AG08395 (cell line): Measurements from ENCODE around the gene NECTIN1.

Experiments
- DNase-seq: peaks from one replicate; pipeline ENCODE4 v3.0.0; 2012; ENCODE audit warnings: mixed read lengths, low spot score

NECTIN1 gene

DNA sequence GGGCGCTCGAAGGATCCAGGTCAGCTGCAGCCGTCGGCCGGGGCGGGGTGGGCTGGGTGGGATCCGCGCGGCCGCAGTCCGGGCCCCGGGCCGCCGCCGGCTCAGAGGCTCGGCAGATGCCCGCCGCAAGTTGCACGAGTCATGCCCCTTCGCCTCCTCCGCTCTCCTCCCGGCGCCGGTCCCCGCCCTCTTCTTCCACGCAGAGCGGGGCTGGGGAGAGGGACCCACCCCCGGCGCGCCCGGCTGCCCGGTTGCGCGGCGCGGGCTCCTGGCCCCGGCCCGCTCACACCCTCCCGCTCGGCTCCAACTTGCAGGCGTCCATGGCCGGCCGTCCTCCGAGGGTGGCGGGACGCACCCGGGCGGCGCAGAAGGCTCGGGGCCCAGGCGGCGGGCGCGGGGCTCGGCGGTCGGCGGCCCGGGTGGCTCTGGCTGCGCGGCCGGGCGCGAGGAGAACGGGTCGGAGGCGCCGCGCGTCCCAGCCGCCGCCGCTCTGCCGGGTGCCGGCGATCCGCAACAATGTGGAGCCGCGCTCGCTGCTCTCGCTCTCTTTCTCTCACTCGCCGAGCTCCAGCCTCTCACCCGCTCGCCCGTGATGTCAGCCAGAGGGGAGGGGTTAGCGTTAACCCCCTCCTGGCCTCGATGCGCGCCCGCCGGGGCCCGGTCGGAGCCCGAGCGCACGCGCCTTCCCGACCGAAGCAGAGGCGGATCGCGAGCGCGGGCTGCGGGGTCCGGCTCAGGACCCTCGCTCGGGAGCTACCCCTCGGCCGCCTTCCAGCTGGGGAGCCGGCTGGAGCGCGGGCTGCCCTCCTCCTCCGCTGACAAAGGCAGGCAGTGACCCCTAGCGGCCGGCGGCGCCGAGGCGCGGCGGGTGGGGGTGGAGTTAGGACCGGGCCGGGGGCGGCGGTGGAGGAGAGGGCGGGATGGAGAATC, at the start of gene NECTIN1:
NECTIN1 (minus strand) TSS at position 550 of the 930 bp plus-strand sequence. CDS start 647 bp downstream, outside the sequence.
- peak; percentile 92 for DNase-seq

GRCh38 chr11:119778391-119779194, 49.6 kb upstream of the NECTIN1 start:
- DNase-seq: no peak

DNA sequence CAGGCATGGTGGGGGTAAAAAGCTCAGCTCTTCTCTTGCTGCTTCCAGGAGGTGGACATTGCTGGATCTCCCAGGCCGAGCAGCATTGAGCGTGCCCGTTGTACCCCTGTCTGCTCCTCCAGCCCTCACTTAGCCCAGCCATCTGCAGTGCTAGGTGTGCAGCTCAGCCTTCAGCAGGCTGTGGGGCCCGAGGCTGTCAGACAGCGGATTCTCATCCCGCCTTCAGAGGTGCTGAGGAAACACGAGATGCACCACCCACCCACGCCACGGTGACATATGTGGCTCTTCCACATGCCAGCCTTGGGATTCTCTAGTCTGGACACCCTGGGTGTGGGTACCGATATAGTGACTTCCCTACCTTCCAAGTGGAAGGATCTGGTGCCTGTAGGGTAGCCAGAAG, 48.9 kb upstream of the NECTIN1 start:
- no peak for DNase-seq

DNA sequence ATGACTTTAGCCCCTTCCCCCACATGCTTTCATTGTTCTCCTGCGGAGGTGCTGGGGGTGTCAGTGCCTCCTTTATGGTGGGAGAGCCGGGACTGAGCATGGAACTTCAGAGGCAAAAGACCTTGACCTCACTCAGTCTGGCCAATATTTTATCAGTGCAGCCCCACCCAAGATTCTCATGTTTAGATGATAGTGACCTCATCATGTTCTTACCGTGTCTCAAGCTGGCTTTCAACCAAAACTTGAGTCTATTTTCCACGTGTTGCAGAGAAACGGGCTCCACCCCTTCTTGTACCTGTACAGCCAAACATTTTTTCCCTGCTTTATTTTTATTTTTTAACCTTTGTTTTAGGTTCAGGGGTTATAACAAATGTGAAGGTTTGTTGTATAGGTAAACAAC, 47.7 kb upstream of the NECTIN1 start:
- DNase-seq: no peak

DNA sequence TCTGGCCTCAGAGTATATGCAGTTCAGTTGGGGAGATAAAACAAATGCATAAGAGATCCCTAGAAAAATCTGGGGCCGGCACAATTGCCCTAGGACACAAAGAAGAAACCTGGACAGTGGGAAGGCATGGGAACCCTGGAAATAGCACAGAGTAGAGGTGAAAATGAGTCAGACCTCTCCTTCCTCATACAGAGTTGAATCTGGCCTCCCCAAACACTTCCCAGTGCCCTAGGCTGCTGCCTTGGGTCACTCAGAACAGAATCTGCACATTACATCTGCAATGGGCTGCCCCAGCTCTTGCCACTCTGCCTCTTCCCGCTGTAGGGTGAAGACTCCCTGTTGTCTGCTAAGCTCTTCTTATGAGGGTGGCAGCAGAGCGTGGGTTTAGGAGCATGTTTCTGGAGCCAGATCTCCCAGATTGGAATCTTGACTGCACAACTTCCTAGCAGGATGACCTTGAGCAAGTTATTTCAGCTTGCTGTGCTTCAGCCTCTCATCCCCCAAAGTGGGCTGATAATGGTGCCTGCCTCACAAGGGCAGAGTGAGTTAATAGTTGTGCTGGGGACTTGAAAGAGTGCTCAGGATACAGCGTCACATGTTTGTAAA, 47.1 kb upstream of the NECTIN1 start:
- no peak for DNase-seq

DNA sequence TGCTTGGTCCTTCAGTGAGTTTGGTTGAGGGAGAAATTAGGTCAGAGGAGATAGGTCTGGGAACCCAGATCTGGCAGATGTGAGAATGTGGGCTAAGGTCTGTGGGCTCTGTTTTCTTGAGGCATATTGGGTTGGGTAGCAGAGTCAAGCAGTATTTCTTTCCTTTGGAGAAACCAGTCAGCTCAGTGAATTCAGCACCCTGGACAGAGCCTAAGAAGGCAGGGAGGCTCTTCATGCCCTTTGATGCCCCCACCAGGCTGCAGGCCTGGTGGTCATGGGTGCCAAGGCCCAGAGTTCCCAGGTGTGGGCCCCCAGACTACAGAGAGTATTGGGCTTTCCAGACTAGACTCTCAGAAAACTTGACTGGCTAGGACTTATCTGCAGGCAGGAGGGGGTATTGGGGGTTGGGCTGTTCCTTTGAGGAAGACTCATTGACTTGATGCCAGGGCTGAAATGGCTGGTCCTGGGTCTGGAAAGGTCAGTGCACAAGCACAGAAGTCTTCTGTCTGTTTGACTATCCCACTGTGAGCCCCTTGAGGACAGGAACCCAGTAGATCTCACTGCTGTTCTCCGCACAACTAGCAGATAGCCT, 45.3 kb upstream of the NECTIN1 start:
- peak; percentile 28 for DNase-seq

DNA sequence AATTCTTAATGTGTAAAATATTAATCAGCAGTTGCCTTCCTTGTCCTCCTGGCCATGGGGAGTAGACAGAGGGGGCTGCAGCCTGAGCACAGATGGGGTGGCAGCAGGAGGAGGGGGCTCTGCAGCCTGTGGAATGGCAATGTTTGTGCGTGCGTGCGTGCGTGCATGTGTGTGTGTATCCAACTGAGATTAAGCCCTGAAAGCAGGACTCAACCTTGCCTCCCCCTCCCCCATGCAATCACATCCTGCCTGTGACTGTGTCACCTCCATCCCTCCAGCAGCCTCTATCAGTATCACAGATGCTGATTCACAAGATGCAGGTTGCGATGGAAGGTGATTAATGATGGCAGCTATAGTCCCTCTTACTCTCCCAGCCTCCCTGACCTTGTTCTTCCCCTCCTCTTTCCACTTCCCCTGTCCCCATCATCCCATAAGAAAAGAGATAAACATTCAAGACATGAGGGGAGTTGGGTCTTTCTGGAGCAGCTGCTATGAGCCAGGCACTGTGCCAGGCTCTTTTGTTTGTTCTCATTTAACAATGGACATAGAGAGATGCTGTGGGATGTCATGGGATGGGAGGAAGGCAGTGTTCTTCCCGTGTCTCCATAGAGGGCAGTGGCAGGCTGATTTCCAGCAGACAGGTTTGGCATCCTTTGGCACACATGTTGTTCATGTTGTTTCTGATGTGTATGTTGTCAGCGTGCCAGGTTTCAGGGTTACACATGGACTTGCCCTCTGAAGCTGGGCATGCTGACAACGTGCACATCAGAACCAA, 43.8 kb upstream of the NECTIN1 start:
- DNase-seq: no peak

GRCh38 chr11:119772076-119772475, 43.1 kb upstream of the NECTIN1 start:
- DNase-seq: no peak

GRCh38 chr11:119771172-119771770, 42.3 kb upstream of the NECTIN1 start:
- no peak for DNase-seq

DNA sequence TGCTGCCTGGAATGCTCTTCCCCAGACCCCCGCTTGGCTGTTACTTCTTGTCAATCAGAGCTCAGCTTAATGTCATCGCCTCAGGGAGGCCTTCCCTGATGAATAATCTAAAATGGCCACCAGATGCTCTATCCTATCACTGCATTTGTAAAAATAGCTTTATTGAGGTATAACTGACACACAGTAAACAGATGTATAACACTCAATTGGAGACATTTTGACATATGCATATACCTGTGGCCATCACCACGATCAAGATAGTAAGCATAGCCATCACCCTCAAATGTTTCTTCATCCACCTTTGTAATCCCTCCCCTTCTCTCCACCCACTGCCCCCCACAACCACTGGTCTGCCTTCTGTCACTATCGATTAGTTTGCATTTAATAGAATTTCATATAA, 36.6 kb upstream of the NECTIN1 start:
- DNase-seq: no peak

- peak; percentile 87 for DNase-seq
Measured at GRCh38 chr11:119764108-119764868, 35.3 kb upstream of the NECTIN1 start.

DNA sequence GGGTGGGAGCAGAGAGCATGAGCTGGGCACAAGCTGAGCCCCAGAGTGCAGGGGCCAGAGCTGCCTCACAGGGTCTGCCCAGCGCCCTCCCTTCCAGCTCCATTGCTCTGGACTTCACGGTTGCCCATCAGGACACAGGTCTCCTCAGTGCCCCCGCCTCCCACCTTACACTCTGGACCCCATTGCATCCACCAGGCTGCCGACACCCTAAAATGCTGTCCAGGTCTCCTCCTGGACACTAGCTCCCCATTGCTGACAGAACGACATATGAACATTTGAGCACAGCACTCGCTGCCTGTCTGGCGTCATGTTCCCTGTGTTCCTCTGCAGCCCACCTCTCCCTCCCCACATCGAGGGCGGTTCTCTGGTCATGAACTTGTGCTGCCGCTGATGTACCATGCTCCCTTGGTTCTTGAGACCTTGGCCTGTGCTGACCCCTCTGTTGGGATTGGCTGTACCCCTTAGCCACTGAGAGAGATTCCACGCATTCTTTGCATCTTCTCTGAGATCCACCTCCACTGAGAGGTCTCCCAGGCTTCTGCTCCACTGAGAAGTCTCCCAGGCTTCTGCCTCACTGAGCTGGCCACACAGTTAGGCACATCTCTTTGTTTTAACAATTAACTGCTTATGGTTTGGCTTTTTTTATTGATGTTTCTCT, 34.2 kb upstream of the NECTIN1 start:
- DNase-seq: no peak

DNA sequence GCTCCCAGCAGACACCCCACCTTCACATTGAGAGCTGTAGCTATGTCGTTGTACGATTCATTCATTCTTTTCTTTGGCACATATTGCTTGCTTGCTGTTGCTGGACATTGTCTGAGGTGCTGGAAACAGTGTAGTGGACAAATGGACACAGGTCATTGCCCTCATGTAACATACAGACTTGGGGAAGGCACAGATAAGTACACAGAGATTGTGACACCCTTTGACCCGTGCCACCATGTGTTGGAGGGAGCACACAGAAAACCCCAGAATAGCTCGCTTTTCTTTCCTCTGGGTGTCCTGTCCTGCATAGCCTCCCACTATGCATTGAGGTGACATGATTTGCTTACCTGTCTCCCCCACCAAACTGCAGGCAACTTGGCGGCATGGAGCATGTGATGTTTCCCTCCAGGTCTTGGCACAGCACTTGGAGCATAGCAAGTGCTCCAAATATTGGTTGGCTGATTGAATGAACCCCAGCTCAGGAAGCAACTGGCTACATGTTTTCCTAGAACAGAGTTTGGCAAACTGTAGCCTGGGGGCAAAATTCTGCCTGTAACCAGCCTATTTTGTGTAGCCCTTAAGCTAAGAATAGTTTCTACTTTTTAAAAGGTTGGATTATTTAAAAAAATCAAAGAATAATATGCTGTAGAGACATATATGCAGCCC, 30.9 kb upstream of the NECTIN1 start:
- no peak for DNase-seq

DNA sequence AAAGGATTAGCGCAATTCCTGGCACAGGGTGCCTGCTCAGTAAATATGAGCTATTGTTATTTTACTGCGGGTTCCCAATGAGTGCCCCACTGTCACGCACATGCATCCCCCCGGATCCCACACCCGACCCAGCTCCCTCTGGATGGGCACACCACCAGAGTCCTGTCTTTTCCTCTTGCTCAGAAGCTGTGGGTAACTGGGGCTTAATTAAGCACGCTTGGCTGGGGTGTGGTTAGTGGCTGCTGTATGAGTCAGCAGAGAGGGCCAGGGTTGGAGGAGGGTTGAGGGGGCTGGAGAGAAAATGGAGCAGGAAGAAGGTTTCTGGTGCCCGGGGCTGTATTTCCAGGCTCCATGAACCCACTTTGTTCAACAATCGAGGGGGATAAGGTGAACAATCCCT, 30.3 kb upstream of the NECTIN1 start:
- DNase-seq: peak; percentile 76

DNA sequence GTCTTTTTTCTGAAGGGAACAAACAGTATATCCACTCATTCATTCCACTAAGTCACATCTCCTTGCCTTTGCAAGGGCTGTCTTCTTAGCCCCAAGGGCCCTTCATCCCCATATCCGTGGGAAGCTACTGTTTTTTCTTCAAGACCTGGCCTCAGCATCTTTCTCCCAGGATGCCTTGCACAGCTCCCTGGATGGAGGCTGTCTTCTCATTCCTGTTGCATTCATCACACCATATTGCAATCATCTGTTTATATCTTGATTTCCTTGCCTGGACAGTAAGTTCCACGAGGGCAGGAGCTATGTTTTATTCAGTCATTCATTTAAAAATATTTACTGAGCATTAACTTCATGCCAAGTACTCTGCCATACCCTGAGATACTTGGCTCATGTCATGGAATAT, 29.3 kb upstream of the NECTIN1 start:
- peak; percentile 63 for DNase-seq

GRCh38 chr11:119757378-119757777, 28.4 kb upstream of the NECTIN1 start:
- no peak for DNase-seq

- no peak for DNase-seq
Measured at GRCh38 chr11:119756169-119756865, 27.3 kb upstream of the NECTIN1 start.

DNA sequence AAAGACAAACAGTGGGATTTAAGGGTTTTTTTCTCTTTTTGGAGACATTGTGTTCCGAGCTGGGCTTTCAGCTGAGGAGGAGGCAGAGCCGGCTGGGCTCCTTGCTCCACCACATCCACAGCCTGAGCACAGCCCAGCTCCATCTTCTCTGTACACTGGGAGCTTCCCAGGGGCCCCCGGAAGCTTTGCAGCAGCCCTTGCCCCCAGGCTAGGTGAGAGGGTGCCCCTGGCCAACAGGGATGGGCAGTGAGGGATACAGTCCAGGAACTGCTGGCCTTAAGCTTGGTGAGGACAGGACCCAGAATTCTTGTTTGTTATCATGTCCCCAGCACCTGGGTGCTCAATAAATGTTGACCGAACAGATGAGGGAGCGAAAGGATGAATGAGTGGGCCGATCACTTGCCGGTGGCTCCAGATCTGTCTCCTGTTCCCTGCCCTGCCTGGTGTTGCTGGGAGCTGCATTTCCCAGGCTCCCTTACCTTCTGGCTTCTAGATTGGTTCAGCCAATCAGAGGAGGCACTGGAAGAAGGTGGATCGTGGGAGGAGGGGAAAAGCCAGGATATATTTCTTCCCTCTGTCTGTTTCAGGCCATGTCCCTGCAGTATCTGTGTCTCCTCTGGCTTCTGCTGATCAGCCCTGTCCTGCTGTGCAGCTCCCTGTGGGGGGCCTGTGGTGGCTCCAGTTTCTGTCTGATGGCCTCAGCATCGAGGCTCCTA, 26.5 kb upstream of the NECTIN1 start:
- no peak for DNase-seq
